Esophagus squamous epithelium (tissue), 5 donors: ENCODE results near the gene TNFRSF14. TPM values are rescaled to one million over a fixed set of nuclear protein-coding genes. Genes with fewer than 3 reads are reported as not detected.

Source experiments
- DNase-seq: peaks from one replicate; lab custom pipeline; 2025; lab: John Stamatoyannopoulos, UW
- H3K27ac ChIP-seq, 4 donors: fragments of 200-600 bp; sonication (generic); one replicate each; pipeline ENCODE4 v1.5.1; 2016 to 2019; ENCODE audit warnings: mild to moderate bottlenecking in 1 of 4
- H3K27me3 ChIP-seq, 4 donors: fragments of 200-600 bp; sonication (generic); 1 replicate in 3 of 4; 2 replicates in 1 of 4; pipeline versions ENCODE4 v1.5.1 to v1.6.0; 2017 to 2021; ENCODE audit warnings: antibody characterized with exemption in 1 of 4
- H3K36me3 ChIP-seq, 3 donors: fragments of 200-600 bp; sonication (generic); one replicate each; pipeline ENCODE4 v1.5.1; 2016 to 2019
- H3K4me1 ChIP-seq, 3 donors: fragments of 200-600 bp; sonication (generic); one replicate each; pipeline ENCODE4 v1.5.1; 2017 to 2019
- H3K4me3 ChIP-seq, 4 donors: fragments of 200-600 bp; sonication (generic); 1 replicate in 3 of 4; 2 replicates in 1 of 4; pipeline ENCODE4 v1.5.1; 2016 to 2019; ENCODE audit warnings: mild to moderate bottlenecking in 2 of 4, moderate library complexity in 1 of 4
- H3K9me3 ChIP-seq, 3 donors: fragments of 200-600 bp; sonication (generic); one replicate each; pipeline ENCODE4 v1.5.1; 2016 to 2019
- CTCF ChIP-seq, 6 experiments: fragments of 450-650 bp in 4 of 6; fragments of 200-600 bp in 2 of 6; sonication (generic) in 2 of 6; IDR thresholded peaks; one replicate each; pipeline ENCODE4 v1.5.1; 2016 to 2019; ENCODE audit warnings: antibody characterized with exemption in 6 of 6, mild to moderate bottlenecking in 4 of 6, moderate library complexity in 4 of 6
- POLR2A ChIP-seq, 4 donors: fragments of 450-650 bp; IDR thresholded peaks; one replicate each; pipeline ENCODE4 v1.6.1; 2017; ENCODE audit warnings: antibody characterized with exemption in 4 of 4, mild to moderate bottlenecking in 4 of 4, moderate library complexity in 3 of 4
- WGBS, 2 donors: methylation state at CpG; one replicate each; pipeline ENCODE4 v1.1.5; 2018; 5-methylcytosine and 5-hydroxymethylcytosine counted together
- intact Hi-C: fragments of 100-400 bp; cut with DNase I; formaldehyde crosslinking; loops from one replicate; pipeline ENCODE4 v1.15.0; 2022
- total RNA-seq, 4 donors: library from RNA; depleted of rRNA; stranded (reverse); fragments of >200 nt; gene quantifications; one replicate each; pipeline ENCODE4 v1.1.0, GENCODE V29; 2016
- donor health status: DM: yes; HTN: yes; CAD: no.

The TNFRSF14 gene
- total RNA-seq, 4 donors from 2014 or later, result 13.8 to 39.5 (median 19.6) TPM

GRCh38 chr1:2602866-2603520 lies 46.8 kb downstream of the TNFRSF14 start:
- Histone ChIP-seq H3K27ac (no peak overlapping the region), H3K4me3 (no peak overlapping the region), H3K36me3 (no peaks in the 10 kb centered on the region), H3K27me3 (peaks cover 0 to 50% (median 0%) of the 10 kb centered on the region in 4 donors), H3K4me1 (peaks cover 0 to 11% (median 0%) of the 10 kb centered on the region in 3 donors), H3K9me3 (no peaks in the 10 kb centered on the region)
- no peak for DNase-seq
- intact Hi-C loops, result no loop called here
- TF ChIP-seq CTCF (IDR thresholded peaks at IDR 0.05), result no peak
- no peak for TF ChIP-seq POLR2A (IDR thresholded peaks at IDR 0.05)
- WGBS, 2 donors, result 50 to 69% methylated on average over 1 to 5 of the region's 18 CpGs

- H3K27me3 ChIP-seq, result peaks cover 0 to 50% (median 0%) of the 10 kb centered on the region in 4 donors
- no peak overlapping the region for H3K27ac ChIP-seq
- TF ChIP-seq CTCF (IDR thresholded peaks at IDR 0.05), result no peak
- TF ChIP-seq POLR2A (IDR thresholded peaks at IDR 0.05), result no peak
- peaks cover 0 to 13% (median 0%) of the 10 kb centered on the region in 3 donors for H3K4me1 ChIP-seq
- no peak overlapping the region for H3K4me3 ChIP-seq
- WGBS, 2 donors, result 74% methylated on average over 17 of the region's 25 CpGs; no CpG with 5 or more reads in 1 of the 2 donors
- H3K36me3 ChIP-seq, result no peaks in the 10 kb centered on the region
- no peak for DNase-seq
- no peaks in the 10 kb centered on the region for H3K9me3 ChIP-seq
- intact Hi-C loops, result no loop called here
These were observed 47.5 kb downstream of the TNFRSF14 start for GRCh38 chr1:2603521-2604155.

- Histone ChIP-seq H3K27me3 (peaks cover 0 to 53% (median 0%) of the 10 kb centered on the region in 4 donors), H3K4me1 (peaks cover 0 to 13% (median 0%) of the 10 kb centered on the region in 3 donors), H3K27ac (no peak overlapping the region), H3K36me3 (no peaks in the 10 kb centered on the region), H3K9me3 (no peaks in the 10 kb centered on the region), H3K4me3 (no peak overlapping the region)
- no peak for DNase-seq
- no peak for TF ChIP-seq POLR2A (IDR thresholded peaks at IDR 0.05)
- no peak for TF ChIP-seq CTCF (IDR thresholded peaks at IDR 0.05)
- intact Hi-C loops, result no loop called here
- WGBS, 2 donors, result 100% methylated on average over 1 of the region's 19 CpGs; no CpG with 5 or more reads in 1 of the 2 donors
These were observed 48.1 kb downstream of the TNFRSF14 start for GRCh38 chr1:2604156-2604843.

- Histone ChIP-seq H3K9me3 (no peaks in the 10 kb centered on the region), H3K4me3 (no peak overlapping the region), H3K27me3 (peaks cover 0 to 59% (median 0%) of the 10 kb centered on the region in 4 donors), H3K36me3 (no peaks in the 10 kb centered on the region), H3K4me1 (peaks cover 0 to 13% (median 0%) of the 10 kb centered on the region in 3 donors), H3K27ac (no peak overlapping the region)
- intact Hi-C loops, result no loop called here
- 73 to 83% methylated on average over 3 to 9 of the region's 14 CpGs for WGBS, 2 donors
- no peak for DNase-seq
- TF ChIP-seq CTCF (IDR thresholded peaks at IDR 0.05), result no peak
- no peak for TF ChIP-seq POLR2A (IDR thresholded peaks at IDR 0.05)
These were observed 48.8 kb downstream of the TNFRSF14 start for GRCh38 chr1:2604844-2605508.
